Epithelial cell of prostate (primary cell): ENCODE measurements around the gene CALML4.

Experiments used
- DNase-seq: peaks from one replicate; pipeline ENCODE4 v3.0.0-alpha.2; 2011; ENCODE audit warnings: low read depth, low spot score
- H3K27ac ChIP-seq: fragments of 450-650 bp; 2 replicates; pipeline ENCODE4 v1.5.1; 2017; ENCODE audit warnings: mild to moderate bottlenecking

Gene CALML4

DNA sequence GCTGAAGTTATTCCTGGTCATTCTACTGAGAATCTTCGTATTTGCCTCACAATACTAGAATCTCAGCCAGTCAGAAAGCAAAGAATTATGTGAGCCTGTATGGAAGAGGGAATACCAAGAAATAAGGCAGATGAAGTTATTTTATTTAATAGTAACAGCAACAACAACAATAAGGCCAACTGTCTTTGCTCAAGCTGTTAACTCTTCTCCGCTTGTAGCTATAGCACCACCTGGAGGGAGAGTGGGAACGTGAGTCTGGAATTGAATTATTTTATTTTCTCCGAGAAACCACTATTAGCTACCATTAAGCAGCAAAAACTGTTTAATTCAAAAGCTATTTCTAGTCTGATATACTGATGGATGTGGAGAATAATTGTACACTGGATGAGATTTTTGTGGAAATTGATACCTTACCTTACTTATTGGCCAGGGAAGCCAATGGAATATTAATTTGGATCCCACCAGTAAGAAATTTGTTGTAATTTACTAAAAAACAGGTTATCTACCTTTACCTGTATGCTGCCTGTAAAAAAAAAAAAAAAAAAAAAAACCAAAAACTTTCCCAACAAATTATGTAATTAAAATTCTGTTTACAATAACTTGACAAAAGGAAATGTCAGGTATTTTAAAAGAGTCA is 50.1 kb downstream of the CALML4 start:
- H3K27ac ChIP-seq: no peak overlapping the region
- no peak for DNase-seq

- no peak for DNase-seq
- peak overlapping the region; percentile 41 for H3K27ac ChIP-seq
These were observed 52.8 kb downstream of the CALML4 start for GRCh38 chr15:68152342-68152741.

DNA sequence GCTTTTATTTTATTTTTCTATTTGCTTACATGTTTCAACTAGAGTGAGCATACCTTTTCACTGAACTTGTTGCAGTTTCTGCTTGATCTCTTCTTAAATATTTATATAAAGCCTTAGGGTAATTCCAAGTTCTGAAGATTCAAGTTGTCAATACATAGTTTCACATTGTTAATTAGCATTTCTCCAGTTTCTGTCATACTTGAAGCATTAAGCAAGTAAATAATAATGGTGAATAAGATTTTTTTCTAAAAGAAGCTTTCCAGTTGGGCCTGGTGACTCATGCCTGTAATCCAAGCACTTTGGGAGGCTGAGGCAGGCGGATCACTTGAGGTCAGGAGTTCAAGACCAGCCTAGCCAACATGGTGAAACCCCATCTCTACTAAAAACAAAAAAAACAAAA is 53.9 kb downstream of the CALML4 start:
- peak overlapping the region; percentile 41 for H3K27ac ChIP-seq
- DNase-seq: peak; percentile 31

GRCh38 chr15:68150187-68150586 is 54.9 kb downstream of the CALML4 start:
- peak overlapping the region; percentile 41 for H3K27ac ChIP-seq

DNA sequence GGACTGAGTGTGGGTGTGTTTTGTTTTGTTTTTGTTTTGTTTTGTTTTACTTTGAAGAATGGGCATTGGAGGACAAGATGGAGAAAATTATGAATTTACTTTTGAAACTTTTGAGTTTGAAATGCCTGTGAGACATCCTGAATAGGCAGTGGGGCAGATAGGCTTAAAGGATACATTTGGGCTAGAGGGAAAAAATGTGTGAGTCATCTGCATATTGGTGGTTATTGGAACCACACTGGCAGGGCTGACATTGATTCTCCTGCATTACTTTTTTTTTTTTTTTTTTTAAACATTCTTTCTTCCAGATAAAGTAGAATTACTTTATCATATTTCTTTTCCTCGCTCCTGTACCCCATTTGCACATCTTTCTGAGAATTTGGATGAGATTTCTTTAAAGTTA is 56.1 kb downstream of the CALML4 start:
- DNase-seq: no peak
- H3K27ac ChIP-seq: no peak overlapping the region

More at GRCh38 chr15:68150187-68150586, 54.9 kb downstream of the CALML4 start:
- no peak for DNase-seq

GRCh38 chr15:68148039-68148438 is 57.1 kb downstream of the CALML4 start:
- H3K27ac ChIP-seq: no peak overlapping the region
- no peak for DNase-seq

- no peak overlapping the region for H3K27ac ChIP-seq
- no peak for DNase-seq
These were observed 59.4 kb downstream of the CALML4 start for GRCh38 chr15:68145706-68146105.

DNA sequence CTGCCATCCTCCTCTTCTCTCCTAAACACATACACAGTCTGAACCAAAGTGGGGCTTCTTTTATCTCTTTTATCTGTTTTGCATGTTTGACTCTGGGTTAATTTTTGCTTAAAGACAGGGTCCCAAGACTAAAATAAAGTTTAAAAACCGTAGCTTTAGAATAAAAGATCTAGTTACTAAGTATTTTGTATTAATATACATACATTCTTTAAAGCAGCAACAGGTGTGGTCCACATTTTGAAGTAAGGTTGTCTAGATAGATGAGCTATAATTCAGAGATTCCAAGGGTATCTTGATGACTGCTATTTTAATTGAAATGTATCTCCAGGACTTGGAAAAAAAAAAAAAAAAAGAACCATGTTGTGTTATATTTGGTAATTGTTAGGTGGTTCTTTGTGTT is 61.3 kb downstream of the CALML4 start:
- DNase-seq: no peak
- no peak overlapping the region for H3K27ac ChIP-seq

GRCh38 chr15:68143129-68143528 is 62.0 kb downstream of the CALML4 start:
- H3K27ac ChIP-seq: no peak overlapping the region
- DNase-seq: no peak
